H1 (cell line): Measurements from ENCODE around the gene KLHL29. TPM values are rescaled to one million over a fixed set of nuclear protein-coding genes. Genes with fewer than 3 reads are reported as not detected.

Source experiments
- BACH1 ChIP-seq: IDR thresholded peaks from 2 replicates; pipeline ENCODE4 v1.6.1; 2012; ENCODE audit warnings: low read length, improper control_type of control experiment
- CHD1 ChIP-seq: IDR thresholded peaks from 2 replicates; pipeline ENCODE4 v1.6.1; 2012; ENCODE audit warnings: low read depth, low read length, improper control_type of control experiment
- CREB1 ChIP-seq: IDR thresholded peaks from 2 replicates; pipeline ENCODE4 v1.6.1; 2012; ENCODE audit warnings: inconsistent platforms
- E2F6 ChIP-seq: IDR thresholded peaks from 2 replicates; pipeline ENCODE4 v1.6.1; 2012; ENCODE audit warnings: inconsistent platforms
- EGR1 ChIP-seq: IDR thresholded peaks from 2 replicates; pipeline ENCODE4 v1.6.1; 2011; ENCODE audit warnings: low read depth, low read length, borderline replicate concordance
- EZH2 ChIP-seq: fragments of 200-600 bp; sonication (generic); IDR thresholded peaks from 2 replicates; pipeline ENCODE4 v1.7.1; 2012; ENCODE audit warnings: low read depth, mild to moderate bottlenecking, moderate library complexity, low read length, inconsistent platforms; ENCODE audit not compliant: severe bottlenecking
- JUND ChIP-seq: IDR thresholded peaks from 2 replicates; pipeline ENCODE4 v1.6.1; 2011; ENCODE audit warnings: mild to moderate bottlenecking, improper control_type of control experiment, low read length
- KDM5A ChIP-seq: fragments of 200-600 bp; IDR thresholded peaks from 2 replicates; pipeline ENCODE4 v1.7.1; 2012; ENCODE audit warnings: mild to moderate bottlenecking, low read length, inconsistent platforms, mixed read lengths
- MAX ChIP-seq: IDR thresholded peaks from 2 replicates; pipeline ENCODE4 v1.6.1; 2012; ENCODE audit warnings: inconsistent platforms
- RBBP5 ChIP-seq: IDR thresholded peaks from 2 replicates; pipeline ENCODE4 v1.7.1; 2012; ENCODE audit warnings: low read depth, mild to moderate bottlenecking, inconsistent platforms, low read length, moderate library complexity, borderline replicate concordance
- SP1 ChIP-seq: IDR thresholded peaks from 2 replicates; pipeline ENCODE4 v1.6.1; 2011; ENCODE audit warnings: low read depth, low read length
- polyA plus RNA-seq, 7 experiments: library from polyadenylated mRNA; depleted of rRNA in 3 of 7; stranded (reverse) in 5 of 7; unstranded in 2 of 7; fragments of >200 nt in 5 of 7; fragments of 200-250 nt in 2 of 7; gene quantifications; 1 replicate in 5 of 7; 2 replicates in 1 of 7; 4 replicates in 1 of 7; pipeline versions ENCODE4 v1.2.1 to v1.2.3, GENCODE V29; 2011 to 2013; ENCODE audit warnings: missing spikeins in 2 of 7, mixed read lengths in 2 of 7
- total RNA-seq: library from RNA; stranded (reverse); fragmentation: NEBNext Ultra II Directional; extraction: Animal tissue kit (Norgen Biotek cat#: 25700); gene quantifications from 2 replicates; pipeline ENCODE4 v1.2.1, GENCODE V29; 2021
- TF ChIP-seq, protein P1 (sequence below): fragments of 300-600 bp; sonication (generic); IDR thresholded peaks from 2 replicates; pipeline ENCODE4 v1.7.1; 2012; ENCODE audit warnings: low read length, moderate library complexity, mild to moderate bottlenecking, inconsistent platforms; ENCODE audit not compliant: insufficient replicate concordance

KLHL29 gene
- total and polyA plus RNA-seq, 2 of the 8 experiments (the other 6 are each of a cell fraction or from before 2014, with no cell fraction given) = 1.1 to 4.7 TPM

- TF ChIP-seq, protein P1, sequence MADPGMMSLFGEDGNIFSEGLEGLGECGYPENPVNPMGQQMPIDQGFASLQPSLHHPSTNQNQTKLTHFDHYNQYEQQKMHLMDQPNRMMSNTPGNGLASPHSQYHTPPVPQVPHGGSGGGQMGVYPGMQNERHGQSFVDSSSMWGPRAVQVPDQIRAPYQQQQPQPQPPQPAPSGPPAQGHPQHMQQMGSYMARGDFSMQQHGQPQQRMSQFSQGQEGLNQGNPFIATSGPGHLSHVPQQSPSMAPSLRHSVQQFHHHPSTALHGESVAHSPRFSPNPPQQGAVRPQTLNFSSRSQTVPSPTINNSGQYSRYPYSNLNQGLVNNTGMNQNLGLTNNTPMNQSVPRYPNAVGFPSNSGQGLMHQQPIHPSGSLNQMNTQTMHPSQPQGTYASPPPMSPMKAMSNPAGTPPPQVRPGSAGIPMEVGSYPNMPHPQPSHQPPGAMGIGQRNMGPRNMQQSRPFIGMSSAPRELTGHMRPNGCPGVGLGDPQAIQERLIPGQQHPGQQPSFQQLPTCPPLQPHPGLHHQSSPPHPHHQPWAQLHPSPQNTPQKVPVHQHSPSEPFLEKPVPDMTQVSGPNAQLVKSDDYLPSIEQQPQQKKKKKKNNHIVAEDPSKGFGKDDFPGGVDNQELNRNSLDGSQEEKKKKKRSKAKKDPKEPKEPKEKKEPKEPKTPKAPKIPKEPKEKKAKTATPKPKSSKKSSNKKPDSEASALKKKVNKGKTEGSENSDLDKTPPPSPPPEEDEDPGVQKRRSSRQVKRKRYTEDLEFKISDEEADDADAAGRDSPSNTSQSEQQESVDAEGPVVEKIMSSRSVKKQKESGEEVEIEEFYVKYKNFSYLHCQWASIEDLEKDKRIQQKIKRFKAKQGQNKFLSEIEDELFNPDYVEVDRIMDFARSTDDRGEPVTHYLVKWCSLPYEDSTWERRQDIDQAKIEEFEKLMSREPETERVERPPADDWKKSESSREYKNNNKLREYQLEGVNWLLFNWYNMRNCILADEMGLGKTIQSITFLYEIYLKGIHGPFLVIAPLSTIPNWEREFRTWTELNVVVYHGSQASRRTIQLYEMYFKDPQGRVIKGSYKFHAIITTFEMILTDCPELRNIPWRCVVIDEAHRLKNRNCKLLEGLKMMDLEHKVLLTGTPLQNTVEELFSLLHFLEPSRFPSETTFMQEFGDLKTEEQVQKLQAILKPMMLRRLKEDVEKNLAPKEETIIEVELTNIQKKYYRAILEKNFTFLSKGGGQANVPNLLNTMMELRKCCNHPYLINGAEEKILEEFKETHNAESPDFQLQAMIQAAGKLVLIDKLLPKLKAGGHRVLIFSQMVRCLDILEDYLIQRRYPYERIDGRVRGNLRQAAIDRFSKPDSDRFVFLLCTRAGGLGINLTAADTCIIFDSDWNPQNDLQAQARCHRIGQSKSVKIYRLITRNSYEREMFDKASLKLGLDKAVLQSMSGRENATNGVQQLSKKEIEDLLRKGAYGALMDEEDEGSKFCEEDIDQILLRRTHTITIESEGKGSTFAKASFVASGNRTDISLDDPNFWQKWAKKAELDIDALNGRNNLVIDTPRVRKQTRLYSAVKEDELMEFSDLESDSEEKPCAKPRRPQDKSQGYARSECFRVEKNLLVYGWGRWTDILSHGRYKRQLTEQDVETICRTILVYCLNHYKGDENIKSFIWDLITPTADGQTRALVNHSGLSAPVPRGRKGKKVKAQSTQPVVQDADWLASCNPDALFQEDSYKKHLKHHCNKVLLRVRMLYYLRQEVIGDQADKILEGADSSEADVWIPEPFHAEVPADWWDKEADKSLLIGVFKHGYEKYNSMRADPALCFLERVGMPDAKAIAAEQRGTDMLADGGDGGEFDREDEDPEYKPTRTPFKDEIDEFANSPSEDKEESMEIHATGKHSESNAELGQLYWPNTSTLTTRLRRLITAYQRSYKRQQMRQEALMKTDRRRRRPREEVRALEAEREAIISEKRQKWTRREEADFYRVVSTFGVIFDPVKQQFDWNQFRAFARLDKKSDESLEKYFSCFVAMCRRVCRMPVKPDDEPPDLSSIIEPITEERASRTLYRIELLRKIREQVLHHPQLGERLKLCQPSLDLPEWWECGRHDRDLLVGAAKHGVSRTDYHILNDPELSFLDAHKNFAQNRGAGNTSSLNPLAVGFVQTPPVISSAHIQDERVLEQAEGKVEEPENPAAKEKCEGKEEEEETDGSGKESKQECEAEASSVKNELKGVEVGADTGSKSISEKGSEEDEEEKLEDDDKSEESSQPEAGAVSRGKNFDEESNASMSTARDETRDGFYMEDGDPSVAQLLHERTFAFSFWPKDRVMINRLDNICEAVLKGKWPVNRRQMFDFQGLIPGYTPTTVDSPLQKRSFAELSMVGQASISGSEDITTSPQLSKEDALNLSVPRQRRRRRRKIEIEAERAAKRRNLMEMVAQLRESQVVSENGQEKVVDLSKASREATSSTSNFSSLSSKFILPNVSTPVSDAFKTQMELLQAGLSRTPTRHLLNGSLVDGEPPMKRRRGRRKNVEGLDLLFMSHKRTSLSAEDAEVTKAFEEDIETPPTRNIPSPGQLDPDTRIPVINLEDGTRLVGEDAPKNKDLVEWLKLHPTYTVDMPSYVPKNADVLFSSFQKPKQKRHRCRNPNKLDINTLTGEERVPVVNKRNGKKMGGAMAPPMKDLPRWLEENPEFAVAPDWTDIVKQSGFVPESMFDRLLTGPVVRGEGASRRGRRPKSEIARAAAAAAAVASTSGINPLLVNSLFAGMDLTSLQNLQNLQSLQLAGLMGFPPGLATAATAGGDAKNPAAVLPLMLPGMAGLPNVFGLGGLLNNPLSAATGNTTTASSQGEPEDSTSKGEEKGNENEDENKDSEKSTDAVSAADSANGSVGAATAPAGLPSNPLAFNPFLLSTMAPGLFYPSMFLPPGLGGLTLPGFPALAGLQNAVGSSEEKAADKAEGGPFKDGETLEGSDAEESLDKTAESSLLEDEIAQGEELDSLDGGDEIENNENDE = no peak
- no peak for TF ChIP-seq MAX
- no peak for TF ChIP-seq CHD1
- no peak for TF ChIP-seq RBBP5
- no peak for TF ChIP-seq EZH2
- TF ChIP-seq E2F6 = no peak
- TF ChIP-seq SP1 = no peak
- TF ChIP-seq BACH1 = no peak
- no peak for TF ChIP-seq KDM5A
- no peak for TF ChIP-seq EGR1
- no peak for TF ChIP-seq CREB1
- TF ChIP-seq JUND = no peak
These were observed 300.2 kb downstream of the KLHL29 start (continued) for GRCh38 chr2:23685181-23685580.
